CMK (cell line): ENCODE results near the gene CHRNA4.

Source experiments
- DNase-seq: peaks from one replicate; pipeline ENCODE4 v3.0.0-alpha.2; 2010; ENCODE audit warnings: low read depth

CHRNA4 gene

DNA sequence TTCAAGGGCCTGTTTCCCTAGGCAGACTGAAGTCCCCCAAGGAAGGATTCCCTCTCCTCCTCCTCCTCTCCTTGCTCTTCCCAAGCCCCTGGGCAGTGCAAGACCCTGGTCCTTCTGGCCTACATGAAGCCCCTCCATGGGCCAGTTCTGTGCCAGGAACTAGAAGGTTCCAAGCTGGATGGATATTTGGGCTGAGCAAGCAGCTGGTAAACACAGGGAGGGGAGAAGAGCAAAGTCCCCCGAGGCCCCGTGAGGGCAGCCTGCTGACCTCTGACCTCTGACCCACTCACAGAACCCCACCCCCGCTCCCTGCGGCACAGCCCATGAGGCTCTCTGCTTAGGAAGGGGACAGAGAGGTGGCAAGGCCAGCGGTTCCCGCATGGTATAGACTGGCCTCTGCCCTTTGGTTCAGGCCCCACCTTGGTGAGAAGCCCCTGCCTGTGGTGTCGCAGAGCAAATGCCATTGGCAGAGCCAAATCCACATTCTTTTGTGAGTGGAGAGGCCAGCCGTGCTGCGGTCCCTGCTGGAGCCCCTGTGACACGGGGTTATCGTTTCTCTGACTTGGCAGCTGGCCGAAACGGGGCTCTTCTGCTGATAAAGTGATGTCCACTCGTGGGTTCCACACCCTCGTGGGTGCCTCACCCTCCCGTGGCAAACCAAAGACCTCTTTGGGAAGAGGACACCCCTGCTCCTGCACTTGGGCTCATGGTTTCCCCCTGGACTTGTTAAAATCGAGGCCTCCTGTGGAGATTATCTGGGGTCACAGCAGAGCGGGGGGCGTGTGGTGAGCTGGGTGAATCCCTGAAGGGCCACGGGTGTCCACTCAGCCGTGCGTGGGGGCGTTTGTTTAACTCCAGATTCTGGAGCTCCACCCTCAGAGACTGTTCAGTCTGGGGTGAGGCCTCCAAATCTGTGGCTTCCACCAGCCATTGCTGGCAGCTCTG is 2.1 kb upstream of the CHRNA4 start:
- no peak for DNase-seq

DNA sequence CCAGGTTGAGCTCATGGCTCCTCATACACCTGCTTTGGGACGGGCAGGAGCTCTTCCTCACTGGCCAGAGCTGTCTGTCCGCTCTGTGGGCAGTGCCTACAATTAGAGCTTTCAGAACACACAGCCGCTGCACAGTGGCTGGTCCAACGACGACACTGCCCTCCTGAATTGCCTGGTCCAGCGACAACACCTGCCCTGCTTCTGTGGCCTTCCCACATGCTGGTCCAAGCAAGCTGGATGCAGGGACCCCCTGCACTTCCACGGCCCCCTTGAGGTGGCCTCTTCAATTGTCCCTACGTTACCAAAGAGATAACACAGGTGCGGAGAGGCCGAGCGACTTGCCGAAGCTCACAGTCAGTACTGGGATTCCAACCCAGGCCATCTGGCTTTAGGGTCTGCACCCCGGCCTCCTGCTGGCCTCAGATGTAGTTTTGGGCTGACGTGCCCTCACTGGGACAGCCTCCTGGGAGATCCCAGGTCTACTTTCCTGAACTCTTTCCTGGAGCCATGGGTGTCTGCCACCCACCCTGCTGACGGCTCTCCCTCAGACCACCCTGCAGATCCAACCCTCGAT is 1.4 kb upstream of the CHRNA4 start:
- no peak for DNase-seq

DNA sequence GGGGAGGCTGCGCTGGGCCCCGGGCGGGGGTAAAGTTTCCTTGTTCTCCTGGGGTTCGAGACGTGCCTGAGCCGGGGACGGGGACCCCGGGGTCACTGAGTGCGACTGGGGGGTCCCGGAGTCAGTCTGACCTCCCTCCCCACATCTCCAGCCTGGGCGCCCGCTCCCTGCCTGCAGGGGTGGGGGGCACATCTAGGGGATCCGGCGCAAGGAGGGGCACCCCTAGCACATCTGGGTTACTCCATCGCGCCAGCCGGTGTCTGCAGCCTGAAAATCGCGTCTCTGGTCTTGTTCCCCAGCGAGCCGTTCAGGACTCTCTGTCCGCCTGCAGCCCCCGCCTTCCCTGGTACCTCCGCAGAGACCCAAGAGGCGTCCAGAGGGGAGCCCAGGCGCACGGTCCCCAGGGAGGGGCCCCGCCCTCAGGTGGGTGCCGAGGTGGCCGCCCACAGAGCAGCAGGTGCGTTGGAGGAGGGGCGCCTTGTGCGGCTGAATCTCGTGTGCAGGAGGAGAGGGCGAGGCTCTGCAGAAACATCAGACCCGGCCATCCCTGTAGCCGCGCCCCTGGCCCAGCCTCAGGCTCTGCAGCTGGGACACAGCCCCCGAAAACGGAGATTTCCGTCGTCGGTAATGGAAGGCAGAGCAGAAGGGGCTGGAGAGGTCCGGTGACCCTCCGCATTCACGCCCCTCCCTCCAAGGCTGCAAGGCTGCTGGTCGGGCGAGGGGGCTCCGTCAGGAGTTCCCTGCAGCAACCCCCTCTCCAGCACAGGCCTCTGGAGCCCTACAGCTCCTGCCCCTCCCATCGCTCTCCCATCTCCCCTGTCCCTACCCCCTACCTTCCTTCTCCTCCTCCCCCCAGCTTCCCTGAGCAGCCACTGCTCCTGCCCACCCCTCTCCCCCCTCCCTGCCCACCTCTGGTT is 628 bp upstream of the CHRNA4 start:
- DNase-seq, result no peak

DNA sequence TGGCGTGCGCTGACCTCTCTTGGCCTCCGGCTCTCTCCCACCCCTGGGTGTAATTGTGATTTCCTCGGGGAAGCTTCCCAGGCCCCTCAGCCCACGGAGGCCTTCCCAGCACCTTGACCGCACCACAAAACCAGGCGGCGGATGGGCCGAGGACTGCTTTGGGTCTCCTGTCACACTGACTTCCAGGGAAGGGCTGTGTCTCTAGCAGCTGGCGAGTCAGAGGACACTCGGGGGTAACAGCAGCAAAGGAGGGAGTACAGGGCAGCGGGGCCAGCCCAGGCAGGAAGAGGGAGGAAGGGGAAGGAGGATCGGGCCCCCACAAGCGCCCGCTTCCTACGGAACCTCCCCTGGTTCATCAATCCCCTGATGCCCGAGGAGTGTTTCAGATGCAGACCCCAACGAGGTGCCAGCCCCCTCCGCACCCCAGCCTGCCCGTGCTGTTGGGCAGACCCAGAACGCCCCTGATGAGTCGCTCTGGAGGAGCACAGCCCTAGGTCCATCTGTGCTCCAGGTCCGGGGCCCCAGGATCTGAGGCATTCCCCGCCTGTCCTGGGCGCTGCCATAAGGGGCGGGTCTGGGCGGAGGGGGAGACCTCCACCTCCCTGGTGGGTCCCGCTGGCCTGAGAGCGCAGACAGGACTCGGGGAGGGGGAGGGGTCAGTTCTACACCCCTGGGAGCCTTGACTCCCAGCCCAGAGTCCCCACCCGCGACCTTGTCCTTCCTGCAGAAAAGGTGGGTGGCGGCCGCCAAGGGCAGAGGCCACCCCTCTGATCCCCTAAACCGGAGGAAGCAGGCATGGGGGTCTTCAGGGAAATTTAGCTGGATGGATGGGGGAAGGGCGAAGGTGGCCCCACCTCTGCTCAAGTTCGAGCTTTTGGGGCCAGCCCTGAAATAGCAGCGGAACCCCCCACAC is 956 bp downstream of the CHRNA4 start:
- DNase-seq, result no peak

DNA sequence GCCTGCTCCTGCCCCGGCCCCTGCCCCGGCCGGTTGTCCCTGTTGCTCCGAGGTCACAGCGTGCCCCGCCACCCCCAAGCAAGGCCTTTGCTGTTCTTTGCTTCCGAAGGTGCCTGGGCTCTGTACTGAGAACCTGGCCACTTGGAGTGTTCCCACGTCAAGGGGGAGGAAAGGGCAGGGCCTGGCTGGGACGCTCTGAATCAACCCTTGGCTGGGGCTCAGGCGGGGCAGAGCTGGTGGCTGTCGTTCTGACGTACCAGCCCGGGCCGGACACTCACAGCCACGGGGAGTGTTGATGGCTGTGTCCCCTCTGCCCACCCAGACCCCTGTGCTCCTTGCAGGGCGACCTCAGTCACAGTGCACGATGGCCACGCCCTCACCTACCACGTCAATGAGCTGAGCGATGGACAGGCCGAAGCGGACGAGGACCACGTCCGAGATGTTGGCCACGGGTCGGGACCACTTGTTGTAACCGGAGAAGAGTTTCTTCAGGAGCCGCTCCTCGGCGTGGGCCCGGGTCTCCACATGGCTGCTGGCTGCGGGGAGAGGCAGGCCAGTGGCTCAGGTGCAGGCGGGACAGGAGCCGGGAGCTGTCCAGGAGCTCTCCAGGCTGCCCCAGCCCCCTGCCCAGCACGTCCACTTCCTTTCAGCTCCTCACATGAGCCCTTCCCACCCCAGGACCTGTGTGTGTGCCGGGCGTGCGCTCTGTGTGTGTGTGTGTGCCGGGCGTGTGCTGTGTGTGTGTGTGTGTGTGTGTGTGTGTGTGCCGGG is 1.8 kb downstream of the CHRNA4 start:
- no peak for DNase-seq

DNA sequence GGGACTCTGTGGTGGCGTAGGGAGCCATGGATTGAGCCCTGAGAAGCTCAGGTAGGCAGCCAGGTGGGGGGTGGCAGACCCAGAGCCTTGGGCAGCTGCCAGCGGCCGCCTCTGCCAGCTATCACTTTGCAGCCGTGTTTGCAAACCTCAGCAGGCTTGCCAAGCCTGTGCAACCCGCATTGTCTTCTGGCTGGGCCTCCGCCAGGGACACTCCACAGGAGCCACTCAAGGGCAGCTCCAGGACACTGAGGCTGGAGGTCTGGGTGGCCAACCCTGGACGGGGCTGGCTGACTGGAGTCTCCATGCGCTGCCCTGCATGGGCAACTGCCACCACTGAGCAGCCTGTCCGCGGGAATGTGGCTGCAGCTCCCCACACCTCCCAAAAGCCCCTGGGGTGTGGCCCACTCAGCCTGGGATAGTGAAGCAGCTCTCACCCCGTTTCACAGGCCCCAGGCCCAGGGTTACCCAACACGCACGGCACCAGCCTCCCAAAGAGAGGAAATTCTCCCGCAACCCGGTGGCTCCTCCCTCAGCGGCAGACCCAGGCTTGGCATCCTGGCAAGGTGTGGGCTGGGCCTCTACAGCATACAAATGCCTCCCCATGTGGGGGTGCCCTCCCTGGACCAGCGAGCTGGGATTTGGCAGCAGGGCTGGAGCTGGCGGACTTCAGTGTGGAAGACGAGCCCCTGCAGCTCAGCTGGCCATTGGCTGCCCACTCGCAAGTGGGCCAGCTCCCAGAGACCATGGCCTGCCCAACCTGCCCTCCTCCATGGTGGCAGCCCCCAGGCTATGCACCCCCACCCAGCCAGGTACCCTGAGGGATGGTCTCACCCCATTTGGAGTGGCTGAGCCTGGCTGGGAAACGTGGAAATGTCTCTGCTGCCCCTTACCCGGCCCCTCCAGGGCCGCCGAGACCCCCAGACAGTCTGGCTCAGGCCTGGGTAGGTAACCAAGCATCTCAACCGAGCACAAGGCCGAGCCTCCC is 2.9 kb downstream of the CHRNA4 start:
- no peak for DNase-seq

DNA sequence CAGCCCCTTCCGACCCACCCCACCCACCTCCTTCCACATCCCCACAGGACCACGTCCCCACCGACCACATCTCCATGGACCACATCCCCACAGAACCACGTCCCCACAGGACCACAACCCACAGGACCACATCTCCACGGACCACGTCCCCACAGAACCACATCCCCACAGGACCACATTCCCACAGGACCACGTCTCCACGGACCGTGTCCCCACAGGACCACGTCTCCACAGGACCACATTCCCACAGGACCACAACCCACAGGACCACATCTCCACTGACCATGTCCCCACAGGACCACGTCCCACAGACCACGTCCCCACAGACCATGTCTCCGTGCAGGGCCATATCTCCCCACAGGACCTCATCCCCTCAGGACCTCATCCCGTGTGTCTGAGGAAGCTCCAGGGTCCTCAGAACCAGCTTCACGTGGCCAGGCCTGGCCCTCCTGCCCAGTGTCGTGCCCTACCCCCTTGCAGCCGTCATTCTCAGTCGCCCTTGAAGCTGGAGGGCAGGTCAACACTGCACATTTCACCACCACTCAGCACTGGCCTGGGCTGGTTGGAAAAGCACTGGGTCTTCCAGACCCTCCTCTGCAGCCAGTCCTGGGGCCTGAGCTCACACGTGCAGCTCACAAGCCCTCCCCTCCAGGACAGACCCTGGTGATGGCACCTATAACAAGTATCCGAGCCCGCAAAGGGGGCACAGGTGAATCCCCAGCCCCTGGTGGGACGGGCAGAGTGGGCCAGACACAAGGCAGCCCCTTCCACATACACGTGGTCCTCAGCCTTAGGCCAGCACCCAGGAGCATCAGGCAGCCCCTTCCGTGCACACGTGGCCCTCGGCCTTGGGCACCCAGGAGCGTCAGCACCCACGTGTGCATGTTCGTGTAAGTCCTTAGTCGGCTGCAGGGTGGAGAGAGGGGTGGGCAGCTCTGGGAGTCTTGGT is 3.9 kb downstream of the CHRNA4 start:
- no peak for DNase-seq

DNA sequence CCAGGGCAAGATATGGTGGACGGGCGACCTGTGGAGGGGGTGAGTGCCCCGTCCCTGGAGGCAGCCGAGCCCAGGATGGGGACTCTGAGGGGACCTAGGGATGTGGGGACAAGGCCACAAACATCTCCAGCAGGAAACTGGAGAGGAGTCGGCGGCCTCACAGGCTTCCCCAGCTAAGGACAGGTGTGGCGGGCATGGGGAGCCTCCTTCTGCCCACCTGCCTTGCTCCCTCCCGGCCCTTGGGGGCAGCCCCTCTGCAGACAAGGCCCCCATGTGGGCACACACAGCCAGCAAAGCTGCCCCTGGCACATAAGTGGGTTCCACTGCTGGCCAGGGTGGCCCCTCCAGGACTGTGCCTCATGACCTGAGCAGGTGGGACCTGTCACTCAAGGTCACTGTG is 4.6 kb downstream of the CHRNA4 start:
- DNase-seq, result no peak

DNA sequence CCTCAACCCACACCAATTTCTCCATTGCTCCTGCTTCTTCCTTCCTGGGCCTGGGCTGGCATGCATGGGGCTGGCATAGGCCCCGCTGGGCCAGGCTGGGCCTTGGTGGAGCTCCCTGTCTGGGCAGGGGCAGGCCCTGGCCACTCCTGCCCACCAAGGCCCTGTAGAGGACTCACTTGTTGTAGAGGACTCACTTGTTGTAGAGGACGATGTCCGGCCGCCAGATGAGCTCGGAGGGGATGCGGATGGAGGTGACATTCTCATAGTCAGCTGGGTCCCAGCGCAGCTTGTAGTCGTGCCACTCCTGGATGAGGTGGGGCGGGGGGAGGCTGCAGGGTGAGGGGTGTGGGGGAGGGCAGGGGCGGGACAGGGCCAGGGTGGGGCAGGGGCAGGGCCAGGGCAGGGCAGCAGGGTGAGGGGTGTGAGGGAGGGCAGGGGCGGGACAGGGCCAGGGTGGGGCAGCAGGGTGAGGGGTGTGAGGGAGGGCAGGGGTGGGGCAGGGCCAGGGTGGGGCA is 5.3 kb downstream of the CHRNA4 start:
- DNase-seq, result no peak

DNA sequence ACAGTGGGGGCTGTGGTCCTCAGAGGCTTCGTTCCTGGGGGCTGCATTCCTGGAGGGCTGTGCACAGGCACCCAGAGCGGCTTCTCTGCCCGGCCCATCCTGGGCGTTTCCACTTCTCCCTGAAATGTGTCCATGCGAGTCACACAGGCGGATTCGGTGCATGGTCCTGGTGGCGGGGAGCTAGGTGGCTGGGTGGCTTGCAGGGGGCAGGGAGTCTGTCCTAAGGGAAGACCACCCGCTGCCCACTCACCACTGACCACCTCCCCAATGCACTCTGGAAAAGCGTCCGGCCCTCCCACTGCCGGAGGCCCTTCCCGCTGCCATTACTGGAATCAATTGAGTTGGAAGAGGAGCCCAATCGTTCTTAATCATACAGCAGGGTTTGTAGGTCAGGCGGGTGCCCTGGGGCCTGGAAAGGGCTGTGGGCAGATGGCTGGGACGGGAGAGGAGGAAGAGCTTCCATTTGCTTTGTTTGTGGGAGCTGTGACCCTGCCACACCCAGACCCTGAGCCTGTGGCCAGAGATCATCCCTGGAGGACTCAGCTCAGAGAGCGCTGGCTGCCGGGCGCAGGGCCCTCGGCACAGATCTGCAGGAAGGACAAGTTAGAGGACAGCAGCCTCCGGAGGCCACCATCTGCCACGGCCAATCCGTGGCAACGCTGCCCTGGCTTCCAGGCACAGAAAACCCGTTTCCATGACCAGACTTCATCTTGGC is 6.4 kb downstream of the CHRNA4 start:
- no peak for DNase-seq

DNA sequence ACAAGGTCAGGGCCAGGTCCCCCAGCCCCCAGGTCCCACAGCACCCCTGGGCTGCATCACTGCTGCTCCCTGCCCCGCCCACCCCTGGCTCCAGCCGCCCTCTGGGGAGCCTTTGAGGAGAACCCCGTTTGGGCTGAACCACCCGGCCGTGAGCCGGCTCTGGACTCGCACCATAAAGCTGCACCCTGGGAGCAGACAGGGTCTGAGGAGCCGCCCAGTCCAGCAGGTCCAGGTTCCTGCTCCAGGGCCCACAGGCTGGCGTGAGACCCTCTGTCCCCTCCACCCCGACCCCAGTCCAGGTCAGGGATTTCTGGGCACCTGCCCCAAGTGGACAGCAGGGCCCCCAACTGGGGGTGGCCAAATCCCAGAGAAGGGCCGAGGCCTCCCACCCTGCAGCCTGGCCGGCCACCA is 8.3 kb downstream of the CHRNA4 start:
- no peak for DNase-seq

DNA sequence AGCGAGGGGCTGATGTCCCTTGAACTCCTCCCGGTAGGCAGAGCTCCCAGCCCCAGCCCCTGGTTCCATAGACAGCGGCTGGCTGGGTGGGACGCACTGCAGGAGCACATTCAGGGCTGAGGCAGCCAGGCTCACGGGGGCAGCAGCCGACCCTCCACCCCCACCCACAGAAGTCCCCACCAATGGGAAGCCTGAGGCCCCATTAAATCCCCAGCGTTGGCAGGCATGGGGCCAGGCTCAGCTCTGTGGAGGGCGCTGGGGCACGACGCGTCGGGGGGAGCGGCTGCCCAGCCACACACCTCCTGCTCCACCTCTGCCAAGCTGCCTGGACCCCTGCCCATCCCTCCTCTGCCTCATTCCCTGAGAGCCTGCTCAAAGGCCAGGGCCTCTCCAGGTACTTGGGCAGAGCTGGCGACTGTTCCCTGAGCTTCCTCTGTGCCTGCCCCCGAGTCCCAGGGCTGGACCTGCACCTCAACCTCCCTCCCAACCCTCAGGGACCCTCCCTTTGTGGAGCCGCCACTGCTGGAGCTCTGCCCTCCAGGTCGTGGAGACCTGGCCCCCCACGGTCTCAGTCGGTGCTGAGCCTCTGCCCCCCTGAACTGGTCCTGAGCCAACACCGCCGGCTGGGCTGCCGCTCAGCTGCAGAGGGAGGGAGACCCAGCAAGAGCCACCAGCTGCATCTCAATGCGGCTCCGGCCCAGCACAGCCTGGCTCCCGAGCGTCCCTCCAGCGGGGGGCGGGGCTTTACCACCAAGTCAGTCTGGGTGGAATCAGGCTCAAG is 9.1 kb downstream of the CHRNA4 start:
- no peak for DNase-seq

DNA sequence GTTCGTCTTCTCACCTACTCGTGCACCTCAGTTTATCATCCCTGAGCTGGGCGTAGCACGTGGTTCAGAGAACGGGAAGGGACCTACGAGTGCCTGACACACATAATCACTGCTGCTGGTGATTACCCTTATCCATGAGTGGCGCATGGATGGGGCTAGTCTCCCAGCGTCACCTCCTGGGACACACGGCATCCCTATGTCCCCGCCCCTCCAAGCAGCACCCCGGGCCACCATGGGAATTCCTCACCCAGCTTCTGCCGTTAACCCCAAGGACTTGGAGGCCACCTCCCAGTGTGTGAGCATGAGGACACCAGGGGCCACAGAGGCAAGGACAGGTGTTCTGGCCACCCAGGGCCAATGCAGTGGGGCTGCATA is 9.8 kb downstream of the CHRNA4 start:
- DNase-seq, result no peak

DNA sequence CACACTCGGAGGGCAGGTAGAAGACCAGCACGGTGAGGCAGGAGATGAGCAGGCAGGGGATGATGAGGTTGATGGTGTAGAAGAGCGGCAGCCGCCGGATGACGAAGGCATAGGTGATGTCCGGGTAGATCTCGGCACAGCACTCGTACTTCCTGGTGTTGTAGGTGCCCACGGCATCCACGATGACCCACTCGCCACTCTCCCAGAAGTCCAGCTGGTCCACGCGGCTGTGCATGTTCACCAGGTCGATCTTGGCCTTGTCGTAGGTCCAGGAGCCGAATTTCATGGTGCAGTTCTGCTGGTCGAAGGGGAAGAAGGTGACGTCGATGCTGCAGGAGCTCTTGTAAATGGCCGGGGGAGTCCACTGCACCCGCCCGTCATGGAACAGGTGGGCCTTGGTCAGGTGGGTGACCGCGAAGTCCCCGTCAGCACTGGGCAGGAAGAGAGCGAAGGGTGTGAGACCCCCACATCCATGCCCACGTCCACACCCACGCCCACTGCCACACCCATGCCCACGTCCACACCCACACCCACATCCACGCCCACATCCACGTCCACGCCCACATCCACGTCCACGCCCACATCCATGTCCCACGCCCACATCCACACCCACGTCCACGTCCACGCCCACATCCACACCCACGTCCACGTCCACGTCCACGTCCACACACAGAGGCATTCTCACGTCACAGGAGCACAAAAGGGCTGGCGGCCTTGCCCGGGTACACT is 10.4 kb downstream of the CHRNA4 start:
- no peak for DNase-seq

DNA sequence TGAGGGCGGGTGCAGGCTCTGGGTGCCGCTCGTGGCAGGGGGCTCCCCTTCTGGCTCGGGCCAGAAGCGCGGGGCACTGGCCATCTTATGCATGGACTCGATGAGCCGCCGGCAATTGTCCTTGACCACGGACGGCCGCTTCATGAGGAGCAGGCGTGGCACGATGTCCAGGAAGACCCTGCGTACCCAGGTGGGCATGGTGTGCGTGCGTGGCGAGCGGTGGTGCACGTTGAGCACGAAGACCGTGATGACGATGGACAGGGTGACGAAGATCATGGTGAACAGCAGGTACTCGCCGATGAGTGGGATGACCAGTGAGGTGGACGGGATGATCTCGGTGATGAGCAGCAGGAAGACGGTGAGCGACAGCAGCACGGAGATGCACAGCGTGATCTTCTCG is 11.0 kb downstream of the CHRNA4 start:
- no peak for DNase-seq

DNA sequence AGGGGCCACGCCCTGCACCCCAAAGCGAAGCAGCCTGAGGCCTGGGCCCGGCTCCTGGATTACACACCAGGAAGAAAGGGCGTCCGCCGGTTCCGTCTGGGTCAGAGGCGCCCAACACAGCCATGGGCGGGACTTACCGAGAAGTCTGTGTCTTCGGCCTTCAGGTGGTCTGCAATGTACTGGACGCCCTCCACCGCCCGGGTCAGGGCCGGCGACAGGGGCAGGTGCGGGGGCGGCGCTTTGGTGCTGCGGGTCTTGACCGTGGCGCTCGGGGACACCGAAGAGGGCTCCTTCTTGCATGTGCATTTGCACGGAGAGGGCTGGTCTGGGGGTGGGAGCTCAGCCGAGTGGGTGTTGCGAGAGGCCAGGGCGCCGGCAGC is 11.6 kb downstream of the CHRNA4 start:
- DNase-seq, result no peak
